GM18508 (cell line): ENCODE data around the gene IL27RA.
"Not testable (repeated sequence)": the region's sequence is repeated elsewhere in the genome, so short reads cannot be mapped to it uniquely, and the experiment has no call there.

Experiments
- ATAC-seq: cut with Tn5 transposase; IDR thresholded peaks from one replicate; pipeline ENCODE4 v1.9.1; 2021; ENCODE audit warnings: moderate number of reproducible peaks; ENCODE audit not compliant: insufficient read depth, unreplicated experiment

IL27RA gene

GRCh38 chr19:14027856-14028450 is 3.6 kb upstream of the IL27RA start, which contains the start of gene RLN3:
Gene RLN3 (plus strand): TSS chr19:14028148. CDS start chr19:14028205, 57 bp downstream.
- no peak for ATAC-seq

- ATAC-seq = no peak
Measured at GRCh38 chr19:14028901-14029300, 2.7 kb upstream of the IL27RA start.

- no peak for ATAC-seq
Measured at GRCh38 chr19:14030997-14031718, 404 bp upstream of the IL27RA start.

- no peak for ATAC-seq
Measured at GRCh38 chr19:14033946-14034345, 2.4 kb downstream of the IL27RA start.

- not testable (repeated sequence) for ATAC-seq
Measured at GRCh38 chr19:14035159-14035558, 3.6 kb downstream of the IL27RA start.

- ATAC-seq = no peak
Measured at GRCh38 chr19:14035706-14036105, 4.1 kb downstream of the IL27RA start.

GRCh38 chr19:14039181-14039580 is 7.6 kb downstream of the IL27RA start:
- no peak for ATAC-seq

GRCh38 chr19:14042659-14043608 is 11.4 kb downstream of the IL27RA start:
- ATAC-seq = not testable (repeated sequence)

GRCh38 chr19:14047866-14048265 is 16.3 kb downstream of the IL27RA start:
- ATAC-seq = not testable (repeated sequence)

GRCh38 chr19:14048443-14049153 is 17.0 kb downstream of the IL27RA start:
- ATAC-seq = no peak

- ATAC-seq = no peak
Measured at GRCh38 chr19:14050512-14050911, 18.9 kb downstream of the IL27RA start.

GRCh38 chr19:14050961-14051360 is 19.4 kb downstream of the IL27RA start:
- not testable (repeated sequence) for ATAC-seq

GRCh38 chr19:14051980-14052379 is 20.4 kb downstream of the IL27RA start:
- no peak for ATAC-seq

- no peak for ATAC-seq
Measured at GRCh38 chr19:14052470-14052869, 20.9 kb downstream of the IL27RA start.

GRCh38 chr19:14053032-14053431 is 21.5 kb downstream of the IL27RA start:
- no peak for ATAC-seq

- no peak for ATAC-seq
Measured at GRCh38 chr19:14053500-14053899, 21.9 kb downstream of the IL27RA start.

- ATAC-seq = no peak
Measured at GRCh38 chr19:14054099-14054498, 22.5 kb downstream of the IL27RA start.

GRCh38 chr19:14054721-14055120 is 23.2 kb downstream of the IL27RA start:
- no peak for ATAC-seq

GRCh38 chr19:14055396-14055795 is 23.8 kb downstream of the IL27RA start:
- no peak for ATAC-seq

GRCh38 chr19:14056069-14056666 is 24.6 kb downstream of the IL27RA start:
- no peak for ATAC-seq
